GM21360 (cell line): ENCODE measurements around the gene RPTOR.

Experiments
- ATAC-seq: cut with Tn5 transposase; IDR thresholded peaks from one replicate; pipeline ENCODE4 v1.9.1; 2021; ENCODE audit warnings: mild to moderate bottlenecking, moderate library complexity; ENCODE audit not compliant: unreplicated experiment

RPTOR gene

GRCh38 chr17:80913928-80914821, 369.5 kb downstream of the RPTOR start:
- no peak for ATAC-seq

GRCh38 chr17:80916246-80916645, 371.6 kb downstream of the RPTOR start:
- no peak for ATAC-seq

GRCh38 chr17:80917716-80918560, 373.3 kb downstream of the RPTOR start:
- ATAC-seq: no peak

- ATAC-seq: no peak
Measured at GRCh38 chr17:80918731-80919130, 374.1 kb downstream of the RPTOR start.

- no peak for ATAC-seq
Measured at GRCh38 chr17:80919331-80920311, 375.0 kb downstream of the RPTOR start.

- no peak for ATAC-seq
Measured at GRCh38 chr17:80920441-80920840, 375.8 kb downstream of the RPTOR start.

- ATAC-seq: no peak
Measured at GRCh38 chr17:80921159-80921558, 376.5 kb downstream of the RPTOR start.

- no peak for ATAC-seq
Measured at GRCh38 chr17:80921741-80922579, 377.3 kb downstream of the RPTOR start.

- no peak for ATAC-seq
Measured at GRCh38 chr17:80922580-80923160, 378.0 kb downstream of the RPTOR start.

GRCh38 chr17:80923211-80924110, 378.8 kb downstream of the RPTOR start:
- ATAC-seq: no peak

GRCh38 chr17:80924111-80924806, 379.6 kb downstream of the RPTOR start:
- no peak for ATAC-seq

GRCh38 chr17:80924807-80925610, 380.4 kb downstream of the RPTOR start:
- no peak for ATAC-seq

- ATAC-seq: no peak
Measured at GRCh38 chr17:80925688-80926335, 381.2 kb downstream of the RPTOR start.

GRCh38 chr17:80926591-80927250, 382.1 kb downstream of the RPTOR start:
- ATAC-seq: no peak

- no peak for ATAC-seq
Measured at GRCh38 chr17:80927791-80928216, 383.2 kb downstream of the RPTOR start.

GRCh38 chr17:80929449-80929848, 384.8 kb downstream of the RPTOR start:
- ATAC-seq: peak; percentile 72
